Loucy (cell line): ENCODE measurements around the gene FOXO6.

Experiments
- H2AFZ ChIP-seq: fragments of 200-600 bp; sonication (generic); 2 replicates; pipeline ENCODE4 v1.6.0; 2016; ENCODE audit warnings: antibody characterized with exemption, mild to moderate bottlenecking, low read length, moderate library complexity
- H3F3A ChIP-seq: fragments of 200-600 bp; 2 replicates; pipeline ENCODE4 v1.6.0; 2016; ENCODE audit warnings: antibody characterized with exemption, low read depth, mild to moderate bottlenecking
- H3K27me3 ChIP-seq: fragments of 200-600 bp; sonication (generic); 2 replicates; pipeline ENCODE4 v1.6.1; 2014; ENCODE audit warnings: low read length, mild to moderate bottlenecking; ENCODE audit not compliant: insufficient read depth, poor library complexity, severe bottlenecking
- H3K36me3 ChIP-seq: fragments of 200-600 bp; sonication (generic); 2 replicates; pipeline ENCODE4 v1.6.1; 2016; ENCODE audit warnings: low read length; ENCODE audit not compliant: insufficient read depth
- H3K4me1 ChIP-seq: fragments of 200-600 bp; sonication (generic); 2 replicates; pipeline ENCODE4 v1.5.1; 2014; ENCODE audit warnings: low read length, mild to moderate bottlenecking; ENCODE audit not compliant: insufficient read depth, poor library complexity, severe bottlenecking
- H3K4me2 ChIP-seq: fragments of 200-600 bp; sonication (generic); 2 replicates; pipeline ENCODE4 v1.6.0; 2014; ENCODE audit warnings: antibody characterized with exemption, low read length, low read depth, mild to moderate bottlenecking; ENCODE audit not compliant: poor library complexity, severe bottlenecking
- H3K4me3 ChIP-seq: fragments of 200-600 bp; sonication (generic); 2 replicates; pipeline ENCODE4 v1.5.1; 2014; ENCODE audit warnings: low read length, mild to moderate bottlenecking, mixed read lengths; ENCODE audit not compliant: poor library complexity, severe bottlenecking
- H3K79me2 ChIP-seq: fragments of 200-600 bp; sonication (generic); 2 replicates; pipeline ENCODE4 v1.6.1; 2014; ENCODE audit warnings: low read length; ENCODE audit not compliant: insufficient read depth
- H3K9ac ChIP-seq: fragments of 200-600 bp; sonication (generic); 2 replicates; pipeline ENCODE4 v1.6.0; 2014; ENCODE audit warnings: mild to moderate bottlenecking, low read depth, low read length, moderate library complexity; ENCODE audit not compliant: poor library complexity, severe bottlenecking
- H3K9me2 ChIP-seq: fragments of 200-600 bp; sonication (generic); replicated peaks from 2 replicates; pipeline ENCODE4 v1.6.1; 2016; ENCODE audit warnings: low read depth, low read length, mixed read lengths
- H3K9me3 ChIP-seq: fragments of 200-600 bp; sonication (generic); 2 replicates; pipeline ENCODE4 v1.6.1; 2014; ENCODE audit warnings: mild to moderate bottlenecking, antibody characterized with exemption, low read length, low read depth; ENCODE audit not compliant: insufficient read depth
- H4K20me1 ChIP-seq: fragments of 200-600 bp; sonication (generic); 2 replicates; pipeline ENCODE4 v1.6.0; 2014; ENCODE audit warnings: antibody characterized with exemption, low read length, mild to moderate bottlenecking; ENCODE audit not compliant: insufficient read depth, poor library complexity, severe bottlenecking
- CTCF ChIP-seq: fragments of 200-600 bp; sonication (generic); conservative IDR thresholded peaks from 2 replicates; pipeline ENCODE4 v1.5.1; 2014; ENCODE audit warnings: mild to moderate bottlenecking, antibody characterized with exemption, low read length
- EZH2phosphoT487 ChIP-seq: fragments of 200-600 bp; IDR thresholded peaks from 2 replicates; pipeline ENCODE4 v1.6.1; 2018; ENCODE audit warnings: antibody characterized with exemption, mild to moderate bottlenecking, moderate library complexity, borderline replicate concordance

The FOXO6 gene

GRCh38 chr1:41341365-41341683 is 19.9 kb upstream of the FOXO6 start:
- Histone ChIP-seq H3K27me3 (no peaks in the 10 kb centered on the region), H3K4me1 (peaks cover 6% of the 10 kb centered on the region), H2AFZ (peak overlapping the region; percentile 59; the same call in 1 of the 2 replicates), H3K9me3 (peaks cover 5% of the 10 kb centered on the region; the same call in 1 of the 2 replicates), H3K36me3 (no peaks in the 10 kb centered on the region), H3K9ac (no peak overlapping the region), H3F3A (no peaks in the 10 kb centered on the region), H3K4me2 (no peak overlapping the region), H4K20me1 (no peaks in the 10 kb centered on the region), H3K79me2 (no peaks in the 10 kb centered on the region), H3K9me2 (no peaks in the 10 kb centered on the region), H3K4me3 (no peak overlapping the region)
- TF ChIP-seq CTCF (no peak), EZH2phosphoT487 (no peak)

GRCh38 chr1:41341772-41342562 is 19.3 kb upstream of the FOXO6 start:
- Histone ChIP-seq H3K9ac (no peak overlapping the region), H3K4me2 (no peak overlapping the region)

GRCh38 chr1:41342774-41343355 is 18.4 kb upstream of the FOXO6 start:
- TF ChIP-seq CTCF: no peak
- TF ChIP-seq EZH2phosphoT487: no peak

More at GRCh38 chr1:41341772-41342562, 19.3 kb upstream of the FOXO6 start:
- H3K9me2 ChIP-seq: no peaks in the 10 kb centered on the region
- no peaks in the 10 kb centered on the region for H3K27me3 ChIP-seq
- H4K20me1 ChIP-seq: no peaks in the 10 kb centered on the region
- no peak overlapping the region for H3K4me3 ChIP-seq
- peaks cover 5% of the 10 kb centered on the region; the same call in 1 of the 2 replicates for H3K9me3 ChIP-seq
- no peaks in the 10 kb centered on the region for H3K79me2 ChIP-seq
- H3K36me3 ChIP-seq: no peaks in the 10 kb centered on the region
- no peaks in the 10 kb centered on the region for H3F3A ChIP-seq
- H3K4me1 ChIP-seq: peaks cover 6% of the 10 kb centered on the region
- no peak for TF ChIP-seq CTCF
- no peak for TF ChIP-seq EZH2phosphoT487
- no peak overlapping the region for H2AFZ ChIP-seq

More at GRCh38 chr1:41342774-41343355, 18.4 kb upstream of the FOXO6 start:
- no peaks in the 10 kb centered on the region for H3K9me2 ChIP-seq
- H3F3A ChIP-seq: no peaks in the 10 kb centered on the region
- H2AFZ ChIP-seq: no peak overlapping the region
- no peak overlapping the region for H3K4me2 ChIP-seq
- H3K79me2 ChIP-seq: no peaks in the 10 kb centered on the region
- H3K4me1 ChIP-seq: peaks cover 6% of the 10 kb centered on the region
- H4K20me1 ChIP-seq: no peaks in the 10 kb centered on the region
- no peaks in the 10 kb centered on the region for H3K27me3 ChIP-seq
- H3K36me3 ChIP-seq: no peaks in the 10 kb centered on the region
- H3K9me3 ChIP-seq: peaks cover 5% of the 10 kb centered on the region; the same call in 1 of the 2 replicates
- H3K4me3 ChIP-seq: no peak overlapping the region
- H3K9ac ChIP-seq: no peak overlapping the region
